Naive thymus-derived CD8-positive, alpha-beta T cell (primary cell): ENCODE data around the gene JMJD4. TPM values are rescaled to one million over a fixed set of nuclear protein-coding genes. Genes with fewer than 3 reads are reported as not detected.

Experiments
- ATAC-seq, 2 donors: fragments of 150-1000 bp; cut with Tn5 transposase in 1 of 2; sonication (Bioruptor Pico), chemical (Tn5 transposase) in 1 of 2; 1 replicate in 1 of 2; 2 replicates in 1 of 2; pipeline ENCODE4 v1.10.0; 2021; ENCODE audit warnings: mild to moderate bottlenecking in 2 of 2, moderate library complexity in 2 of 2
- POLR2A ChIA-PET: fragments of 350-600 bp; sonication (Branson Sonifier 250); formaldehyde crosslinking; loops from one replicate; lab custom pipeline; 2021; ENCODE audit warnings: antibody characterized with exemption; lab: Charles Lee
- DNase-seq, 10 donors: peaks; one replicate each; pipeline versions ENCODE4 v3.0.0 to v3.0.0-alpha.2; 2020 to 2022
- H3K27ac Mint-ChIP-seq, 10 donors: one replicate each; pipeline ENCODE4 v1.8.0; 2020 to 2022; ENCODE audit warnings: mild to moderate bottlenecking in 10 of 10, mixed read lengths in 10 of 10, moderate library complexity in 4 of 10, inconsistent platforms in 1 of 10
- H3K27me3 Mint-ChIP-seq, 5 donors: one replicate each; pipeline ENCODE4 v1.8.0; 2021 to 2022; ENCODE audit warnings: mixed read lengths in 5 of 5
- H3K36me3 Mint-ChIP-seq, 3 donors: one replicate each; pipeline ENCODE4 v1.8.0; 2020 to 2022; ENCODE audit warnings: mixed read lengths in 3 of 3, mild to moderate bottlenecking in 2 of 3, inconsistent platforms in 1 of 3
- H3K4me1 Mint-ChIP-seq, 4 donors: one replicate each; pipeline ENCODE4 v1.8.0; 2021 to 2022; ENCODE audit warnings: mixed read lengths in 4 of 4
- H3K4me3 Mint-ChIP-seq, 10 donors: one replicate each; pipeline ENCODE4 v1.8.0; 2020 to 2022; ENCODE audit warnings: mild to moderate bottlenecking in 10 of 10, mixed read lengths in 10 of 10, moderate library complexity in 6 of 10, inconsistent platforms in 1 of 10
- H3K9me3 Mint-ChIP-seq, 9 donors: one replicate each; pipeline ENCODE4 v1.8.0; 2020 to 2022; ENCODE audit warnings: mixed read lengths in 9 of 9, mild to moderate bottlenecking in 3 of 9, inconsistent platforms in 1 of 9, moderate library complexity in 1 of 9
- polyA plus RNA-seq, 3 donors: library from polyadenylated mRNA; unstranded; fragments of 300-500 nt; fragmentation: Illumina TruSeq; gene quantifications; one replicate each; pipeline ENCODE4 v1.2.3, GENCODE V29; 2021
- total RNA-seq, 8 experiments: library from RNA in 2 of 8; stranded (reverse) in 2 of 8; gene quantifications; one replicate each; pipeline ENCODE4 v1.2.3 and lab custom pipeline; 2021 to 2026

Gene JMJD4
- total and polyA plus RNA-seq, 5 experiments from 2014 or later, result 27.1 to 37.9 (median 31.9) TPM

GRCh38 chr1:227759341-227760300, 24.5 kb upstream of the JMJD4 start:
- no peak for ATAC-seq
- H3K36me3 Mint-ChIP-seq, result peaks cover 0 to 43% (median 4%) of the 10 kb centered on the region in 3 donors
- DNase-seq, result no peak
- peak overlapping the region in 2 of 10 donors; percentile 36 to 57 for H3K27ac Mint-ChIP-seq
- POLR2A ChIA-PET, result no interaction called here
- no peak overlapping the region for H3K4me3 Mint-ChIP-seq
- H3K27me3 Mint-ChIP-seq, result no peaks in the 10 kb centered on the region
- peaks cover 17 to 41% (median 40%) of the 10 kb centered on the region in 4 donors for H3K4me1 Mint-ChIP-seq
- H3K9me3 Mint-ChIP-seq, result no peaks in the 10 kb centered on the region

- Mint-ChIP-seq H3K4me3 (no peak overlapping the region), H3K36me3 (peaks cover 0 to 48% (median 4%) of the 10 kb centered on the region in 3 donors), H3K9me3 (no peaks in the 10 kb centered on the region), H3K27me3 (no peaks in the 10 kb centered on the region), H3K4me1 (peaks cover 13 to 34% (median 29%) of the 10 kb centered on the region in 4 donors), H3K27ac (no peak overlapping the region)
- ATAC-seq (no peak), DNase-seq (peak in 1 of 10 donors; percentile 31)
- POLR2A ChIA-PET, result no interaction called here
These were observed 23.3 kb upstream of the JMJD4 start for GRCh38 chr1:227758366-227758765.

DNA sequence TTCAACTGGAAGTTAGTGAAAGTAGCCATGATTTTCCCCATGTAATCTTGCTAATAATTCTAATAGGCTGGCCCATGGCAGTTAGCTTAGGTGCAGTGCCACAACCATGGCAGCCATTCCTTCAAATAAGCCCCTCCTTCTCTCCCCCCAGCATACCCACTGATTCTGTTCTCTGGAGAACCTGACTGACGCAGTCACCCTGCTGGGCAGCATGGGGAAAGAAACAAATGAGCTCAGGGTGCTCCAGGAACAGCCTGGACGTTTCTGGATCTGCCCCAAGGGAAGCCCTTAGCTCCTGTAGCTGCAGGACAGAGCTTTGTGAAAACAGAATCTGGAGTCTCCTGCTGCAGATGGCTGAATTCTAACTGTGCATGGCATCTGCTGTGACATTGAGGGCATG, 22.7 kb upstream of the JMJD4 start:
- H3K4me1 Mint-ChIP-seq, result peaks cover 13 to 33% (median 23%) of the 10 kb centered on the region in 4 donors
- H3K36me3 Mint-ChIP-seq, result peaks cover 0 to 48% (median 4%) of the 10 kb centered on the region in 3 donors
- POLR2A ChIA-PET, result no interaction called here
- no peak overlapping the region for H3K27ac Mint-ChIP-seq
- no peaks in the 10 kb centered on the region for H3K9me3 Mint-ChIP-seq
- no peak for ATAC-seq
- H3K4me3 Mint-ChIP-seq, result no peak overlapping the region
- no peaks in the 10 kb centered on the region for H3K27me3 Mint-ChIP-seq
- no peak for DNase-seq

DNA sequence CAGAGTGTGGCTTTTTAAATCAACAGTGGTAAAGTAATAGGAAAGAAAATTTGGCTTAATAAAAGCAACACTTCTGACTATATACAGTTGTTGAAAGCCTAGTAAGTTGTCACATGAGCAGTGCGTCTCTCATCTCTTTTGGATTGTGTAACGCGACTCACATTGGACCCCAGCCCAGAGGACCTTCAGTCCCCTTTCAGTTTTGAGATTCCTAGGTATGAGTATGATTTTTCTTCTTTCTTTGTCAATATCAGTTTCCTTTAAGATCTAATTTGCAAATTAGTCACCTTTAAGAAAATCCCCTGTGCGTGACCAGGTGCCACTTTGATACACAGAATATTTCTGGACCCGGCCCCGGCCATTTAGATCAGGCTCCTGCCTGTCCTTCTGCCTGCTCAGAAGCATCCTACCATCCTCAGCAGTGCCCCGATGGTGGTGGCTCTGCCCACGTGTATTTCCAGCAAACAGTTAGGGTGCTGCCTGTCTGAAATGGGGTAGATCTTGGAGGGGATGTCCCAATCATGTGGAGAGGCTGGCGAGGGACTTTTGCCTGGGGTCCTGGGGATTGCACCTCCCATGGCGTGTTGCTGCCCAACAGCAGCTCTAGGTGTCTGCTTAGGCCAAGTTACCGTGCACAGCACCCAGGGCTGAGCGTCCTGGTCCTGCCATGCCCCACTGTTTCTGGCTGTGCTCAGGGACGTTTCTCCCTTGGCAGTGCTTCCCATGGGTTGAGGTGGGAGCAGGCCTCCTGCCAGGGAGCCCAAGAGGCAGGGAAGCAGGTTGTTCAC, 21.3 kb upstream of the JMJD4 start:
- Mint-ChIP-seq H3K4me3 (no peak overlapping the region), H3K9me3 (no peaks in the 10 kb centered on the region), H3K27ac (no peak overlapping the region), H3K4me1 (peaks cover 9 to 25% (median 12%) of the 10 kb centered on the region in 4 donors), H3K27me3 (no peaks in the 10 kb centered on the region), H3K36me3 (peaks cover 0 to 56% (median 5%) of the 10 kb centered on the region in 3 donors)
- POLR2A ChIA-PET, result no interaction called here
- no peak for DNase-seq
- no peak for ATAC-seq

DNA sequence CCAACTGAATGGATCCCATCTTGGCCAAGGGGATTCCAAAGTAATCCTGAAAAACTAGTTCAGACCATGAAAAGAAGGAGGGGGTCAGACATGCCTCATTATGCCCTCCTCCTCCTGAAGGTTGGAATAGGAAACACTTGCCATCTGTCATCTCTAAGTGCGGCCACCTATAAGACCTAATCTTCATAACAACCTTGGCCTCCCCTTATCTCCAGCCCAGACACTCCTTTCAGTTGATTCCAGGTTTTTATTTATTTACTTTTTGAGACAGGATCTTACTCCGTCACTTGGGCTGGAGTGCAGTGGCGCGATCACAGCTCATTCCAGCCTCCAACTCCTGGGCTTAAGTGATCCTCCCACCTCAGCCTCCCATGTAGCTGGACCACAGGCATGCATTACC, 19.9 kb upstream of the JMJD4 start:
- H3K4me1 Mint-ChIP-seq, result peaks cover 0 to 20% (median 6%) of the 10 kb centered on the region in 4 donors
- POLR2A ChIA-PET, result interaction anchor here (0.7 kb wide), 1 partner anchor 22 kb away, joined by 3 read pairs; no protein-coding TSS in a partner anchor
- peak overlapping the region in 1 of 10 donors; percentile 68 for H3K27ac Mint-ChIP-seq
- no peak for DNase-seq
- ATAC-seq, result no peak
- H3K36me3 Mint-ChIP-seq, result peaks cover 0 to 59% (median 9%) of the 10 kb centered on the region in 3 donors
- no peaks in the 10 kb centered on the region for H3K27me3 Mint-ChIP-seq
- no peak overlapping the region for H3K4me3 Mint-ChIP-seq
- H3K9me3 Mint-ChIP-seq, result no peaks in the 10 kb centered on the region

DNA sequence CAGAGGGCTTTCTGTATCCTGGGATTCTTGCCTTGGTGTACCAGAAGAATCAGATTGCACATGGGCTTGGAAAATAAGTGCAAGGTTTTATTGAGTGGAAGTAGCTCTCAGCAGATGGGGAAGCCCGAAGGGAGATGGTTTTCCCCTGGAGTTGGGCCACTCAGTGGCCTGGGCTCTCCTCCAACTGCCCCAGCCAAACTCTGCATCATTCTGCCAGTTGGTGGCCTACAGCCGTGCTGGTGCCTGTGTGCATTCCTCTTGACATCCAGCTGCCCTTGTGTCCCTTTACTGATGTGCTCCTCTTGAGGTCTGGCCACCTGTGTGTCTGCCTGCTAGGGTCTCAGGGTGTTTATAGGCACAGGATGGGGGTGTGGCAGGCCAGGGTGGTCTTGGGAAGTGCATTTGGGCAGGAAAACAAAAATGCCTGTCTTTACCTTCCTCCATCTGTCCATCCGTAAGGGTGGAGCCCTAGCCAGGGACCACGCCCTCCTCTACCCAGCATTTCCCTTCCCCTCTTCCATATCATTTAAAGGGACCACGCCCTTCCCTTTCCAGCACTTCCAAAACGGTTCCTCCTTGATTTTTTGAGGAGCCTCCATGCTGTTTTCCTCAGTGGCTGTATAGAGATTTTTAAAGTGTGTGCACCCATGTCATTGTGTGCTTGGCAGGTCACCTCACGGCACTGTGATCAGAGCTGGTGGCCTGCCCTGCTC, 19.1 kb upstream of the JMJD4 start:
- H3K27ac Mint-ChIP-seq, result peak overlapping the region in 4 of 10 donors; percentile 17 to 68 (median 31)
- POLR2A ChIA-PET, result interaction anchor here (0.5 kb wide), 1 partner anchor 189 kb away, joined by 5 read pairs; no protein-coding TSS in a partner anchor
- H3K4me3 Mint-ChIP-seq, result no peak overlapping the region
- DNase-seq (no peak), ATAC-seq (no peak)
- H3K27me3 Mint-ChIP-seq, result no peaks in the 10 kb centered on the region
- peaks cover 7 to 22% (median 10%) of the 10 kb centered on the region in 4 donors for H3K4me1 Mint-ChIP-seq
- peaks cover 0 to 60% (median 8%) of the 10 kb centered on the region in 3 donors for H3K36me3 Mint-ChIP-seq
- no peaks in the 10 kb centered on the region for H3K9me3 Mint-ChIP-seq

DNA sequence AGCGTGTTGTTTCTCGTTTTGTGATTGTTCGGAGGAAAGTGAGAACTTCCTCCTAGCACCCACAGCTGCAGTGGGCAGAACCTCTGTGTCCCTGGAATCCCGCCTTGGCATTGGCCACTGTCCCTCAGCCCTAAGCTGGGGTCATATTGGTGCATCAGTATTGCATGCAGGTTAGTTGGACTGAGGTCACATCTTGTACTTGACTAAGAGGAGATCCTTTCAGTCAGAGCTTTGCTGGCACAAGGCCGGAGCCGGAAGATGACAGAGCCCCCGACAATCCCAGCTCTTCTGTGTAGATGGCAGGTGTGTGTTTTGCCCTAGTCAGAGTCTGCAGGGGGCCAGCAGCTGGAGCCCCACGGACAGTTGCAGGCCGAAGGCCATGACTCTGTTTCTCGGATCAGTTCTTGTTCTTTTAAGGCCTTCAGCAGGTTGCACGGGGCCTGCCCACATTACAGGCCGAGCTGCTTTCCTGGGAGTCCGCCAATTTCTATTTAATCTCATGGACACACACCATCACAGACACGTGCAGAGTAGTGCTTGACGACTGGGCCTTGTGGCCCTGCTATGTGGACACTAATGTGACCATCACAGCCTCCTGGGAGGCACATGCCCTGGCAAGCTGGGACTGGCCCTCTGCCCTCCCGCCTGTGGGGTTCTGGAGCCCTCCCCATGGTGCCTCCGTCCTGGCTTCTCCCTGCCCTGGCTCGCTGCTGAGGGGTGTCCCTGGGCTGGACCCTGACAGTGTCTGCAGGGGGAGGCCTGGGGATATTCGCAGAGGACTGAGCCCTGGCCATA, 15.0 kb upstream of the JMJD4 start:
- Mint-ChIP-seq H3K4me3 (no peak overlapping the region), H3K27ac (peak overlapping the region in 1 of 10 donors; percentile 41), H3K36me3 (peaks cover 0 to 44% (median 9%) of the 10 kb centered on the region in 3 donors), H3K4me1 (peaks cover 21 to 52% (median 28%) of the 10 kb centered on the region in 4 donors), H3K27me3 (no peaks in the 10 kb centered on the region), H3K9me3 (no peaks in the 10 kb centered on the region)
- POLR2A ChIA-PET, result interaction anchor here (0.5 kb wide), 1 partner anchor 417 kb away, joined by 3 read pairs; no protein-coding TSS in a partner anchor
- DNase-seq (peak in 1 of 10 donors; percentile 15), ATAC-seq (no peak)

DNA sequence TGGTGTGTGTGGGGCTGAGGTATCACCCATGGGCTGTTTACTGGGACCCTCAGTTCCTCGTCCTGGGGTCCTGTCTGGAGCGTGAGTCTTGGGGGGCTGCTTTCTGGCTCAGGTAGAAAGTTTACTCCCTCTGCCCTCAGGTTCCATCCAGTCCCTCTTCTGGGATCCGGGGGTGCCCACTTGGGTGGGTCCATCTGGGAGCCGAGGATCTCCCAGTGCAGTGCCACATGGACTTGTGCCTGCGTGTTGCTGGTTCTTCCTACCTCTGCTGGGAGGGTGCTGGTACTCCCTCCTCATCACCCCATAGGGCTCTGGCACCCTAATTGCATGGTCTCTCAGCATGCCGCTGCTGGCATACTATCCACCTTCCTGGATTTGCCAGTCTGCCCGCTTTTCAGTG, 14.1 kb upstream of the JMJD4 start:
- ATAC-seq, result no peak
- DNase-seq, result no peak
- H3K36me3 Mint-ChIP-seq, result peaks cover 0 to 37% (median 9%) of the 10 kb centered on the region in 3 donors
- POLR2A ChIA-PET, result no interaction called here
- H3K4me1 Mint-ChIP-seq, result peaks cover 24 to 56% (median 36%) of the 10 kb centered on the region in 4 donors
- no peak overlapping the region for H3K4me3 Mint-ChIP-seq
- H3K27ac Mint-ChIP-seq, result no peak overlapping the region
- no peaks in the 10 kb centered on the region for H3K27me3 Mint-ChIP-seq
- no peaks in the 10 kb centered on the region for H3K9me3 Mint-ChIP-seq

- Mint-ChIP-seq H3K36me3 (peaks cover 0 to 36% (median 9%) of the 10 kb centered on the region in 3 donors), H3K4me3 (no peak overlapping the region), H3K9me3 (no peaks in the 10 kb centered on the region), H3K27ac (peak overlapping the region in 1 of 10 donors; percentile 81), H3K27me3 (no peaks in the 10 kb centered on the region), H3K4me1 (peaks cover 27 to 60% (median 42%) of the 10 kb centered on the region in 4 donors)
- DNase-seq (no peak), ATAC-seq (no peak)
- POLR2A ChIA-PET, result no interaction called here
These were observed 13.5 kb upstream of the JMJD4 start for GRCh38 chr1:227748496-227749182.

- POLR2A ChIA-PET, result no interaction called here
- peaks cover 0 to 36% (median 9%) of the 10 kb centered on the region in 3 donors for H3K36me3 Mint-ChIP-seq
- DNase-seq (no peak), ATAC-seq (no peak)
- no peaks in the 10 kb centered on the region for H3K27me3 Mint-ChIP-seq
- no peaks in the 10 kb centered on the region for H3K9me3 Mint-ChIP-seq
- H3K4me1 Mint-ChIP-seq, result peaks cover 27 to 61% (median 47%) of the 10 kb centered on the region in 4 donors
- H3K27ac Mint-ChIP-seq, result no peak overlapping the region
- H3K4me3 Mint-ChIP-seq, result no peak overlapping the region
These were observed 12.9 kb upstream of the JMJD4 start for GRCh38 chr1:227747948-227748495.

- no peak for DNase-seq
- H3K27ac Mint-ChIP-seq, result peak overlapping the region in 1 of 10 donors; percentile 49
- H3K27me3 Mint-ChIP-seq, result no peaks in the 10 kb centered on the region
- H3K4me3 Mint-ChIP-seq, result no peak overlapping the region
- peaks cover 0 to 34% (median 9%) of the 10 kb centered on the region in 3 donors for H3K36me3 Mint-ChIP-seq
- H3K9me3 Mint-ChIP-seq, result no peaks in the 10 kb centered on the region
- ATAC-seq, result no peak
- H3K4me1 Mint-ChIP-seq, result peaks cover 27 to 65% (median 49%) of the 10 kb centered on the region in 4 donors
- POLR2A ChIA-PET, result no interaction called here
These were observed 12.3 kb upstream of the JMJD4 start for GRCh38 chr1:227747382-227747781.
